Neural crest cell (in vitro differentiated cells): ENCODE data around the gene GALR1. TPM values are rescaled to one million over a fixed set of nuclear protein-coding genes. Genes with fewer than 3 reads are reported as not detected.

Experiments used
- DNase-seq: peaks from one replicate; pipeline ENCODE4 v3.0.0; 2021; ENCODE audit warnings: low read depth, mixed read lengths, low spot score
- H3K27ac Mint-ChIP-seq: one replicate; pipeline ENCODE4 v1.8.0; 2021; ENCODE audit warnings: mild to moderate bottlenecking, mixed read lengths; ENCODE audit not compliant: unreplicated experiment
- H3K27me3 Mint-ChIP-seq: 2 replicates; pipeline ENCODE4 v1.8.0; 2021; ENCODE audit warnings: low read depth, mild to moderate bottlenecking, mixed read lengths
- H3K36me3 Mint-ChIP-seq: 2 replicates; pipeline ENCODE4 v1.8.0; 2021; ENCODE audit warnings: low read depth, mild to moderate bottlenecking, mixed read lengths
- H3K4me1 Mint-ChIP-seq: 2 replicates; pipeline ENCODE4 v1.8.0; 2021; ENCODE audit warnings: mixed read lengths
- H3K4me3 Mint-ChIP-seq: one replicate; pipeline ENCODE4 v1.8.0; 2021; ENCODE audit warnings: mild to moderate bottlenecking, mixed read lengths
- H3K9me3 Mint-ChIP-seq: 2 replicates; pipeline ENCODE4 v1.8.0; 2021; ENCODE audit warnings: mixed read lengths
- CTCF ChIP-seq: fragments of 200-600 bp; sonication (generic); conservative IDR thresholded peaks from 2 replicates; pipeline ENCODE4 v1.5.0; 2021; ENCODE audit warnings: antibody characterized with exemption, mild to moderate bottlenecking
- total RNA-seq: library from RNA; stranded (reverse); gene quantifications from 2 replicates; pipeline ENCODE4 v1.2.1, GENCODE V29; 2021

The GALR1 gene
- total RNA-seq, 1 donor from 2014 or later, result not detected

- no peak for TF ChIP-seq CTCF
- DNase-seq, result no peak
- Mint-ChIP-seq H3K9me3 (peaks cover 13% of the 10 kb centered on the region), H3K27me3 (peaks cover 91% of the 10 kb centered on the region), H3K4me3 (peak overlapping the region; percentile 74), H3K4me1 (peaks cover 13% of the 10 kb centered on the region), H3K27ac (no peak overlapping the region), H3K36me3 (peaks cover 6% of the 10 kb centered on the region)
Measured at GRCh38 chr18:77250926-77251729, 1.5 kb downstream of the GALR1 start.

- H3K27me3 Mint-ChIP-seq, result peaks cover 91% of the 10 kb centered on the region
- H3K4me3 Mint-ChIP-seq, result peak overlapping the region; percentile 24
Measured at GRCh38 chr18:77251730-77252050, 2.0 kb downstream of the GALR1 start.

GRCh38 chr18:77254711-77255405 is 5.2 kb downstream of the GALR1 start:
- H3K27me3 Mint-ChIP-seq, result peaks cover 75% of the 10 kb centered on the region

More at GRCh38 chr18:77251730-77252050, 2.0 kb downstream of the GALR1 start:
- no peak for TF ChIP-seq CTCF
- H3K36me3 Mint-ChIP-seq, result peaks cover 6% of the 10 kb centered on the region
- no peak overlapping the region for H3K27ac Mint-ChIP-seq
- no peak for DNase-seq
- peaks cover 10% of the 10 kb centered on the region for H3K9me3 Mint-ChIP-seq
- H3K4me1 Mint-ChIP-seq, result peaks cover 13% of the 10 kb centered on the region

GRCh38 chr18:77255426-77256105 is 5.9 kb downstream of the GALR1 start:
- Mint-ChIP-seq H3K27me3 (peaks cover 74% of the 10 kb centered on the region), H3K27ac (no peak overlapping the region), H3K4me3 (no peak overlapping the region), H3K36me3 (peaks cover 8% of the 10 kb centered on the region), H3K4me1 (peaks cover 3% of the 10 kb centered on the region), H3K9me3 (peaks cover 6% of the 10 kb centered on the region)
- no peak for TF ChIP-seq CTCF
- DNase-seq, result no peak

More at GRCh38 chr18:77254711-77255405, 5.2 kb downstream of the GALR1 start:
- H3K4me1 Mint-ChIP-seq, result peaks cover 4% of the 10 kb centered on the region
- no peak overlapping the region for H3K27ac Mint-ChIP-seq
- H3K4me3 Mint-ChIP-seq, result no peak overlapping the region
- no peak for TF ChIP-seq CTCF
- H3K36me3 Mint-ChIP-seq, result peaks cover 8% of the 10 kb centered on the region
- peaks cover 6% of the 10 kb centered on the region for H3K9me3 Mint-ChIP-seq
- DNase-seq, result no peak

GRCh38 chr18:77262643-77263465 is 13.2 kb downstream of the GALR1 start:
- peaks cover 6% of the 10 kb centered on the region for H3K9me3 Mint-ChIP-seq
- no peak for TF ChIP-seq CTCF
- no peak for DNase-seq
- H3K4me3 Mint-ChIP-seq, result no peak overlapping the region
- peaks cover 16% of the 10 kb centered on the region for H3K27me3 Mint-ChIP-seq
- no peaks in the 10 kb centered on the region for H3K4me1 Mint-ChIP-seq
- no peak overlapping the region for H3K27ac Mint-ChIP-seq
- H3K36me3 Mint-ChIP-seq, result no peaks in the 10 kb centered on the region
